SH-SY5Y (cell line): ENCODE data around the gene GAREM1.

ENCODE experiments used
- GATA2 ChIP-seq: IDR thresholded peaks from 2 replicates; pipeline ENCODE4 v1.6.1; 2011; ENCODE audit warnings: mild to moderate bottlenecking, low read depth, low read length
- GATA3 ChIP-seq: IDR thresholded peaks from 2 replicates; pipeline ENCODE4 v1.6.1; 2011; ENCODE audit warnings: low read depth, mild to moderate bottlenecking, low read length, moderate library complexity

The GAREM1 gene

GRCh38 chr18:32372047-32372380 lies 98.7 kb downstream of the GAREM1 start:
- no peak for TF ChIP-seq GATA2
- TF ChIP-seq GATA3 = no peak

- TF ChIP-seq GATA2 = no peak
- TF ChIP-seq GATA3 = no peak
These were observed 99.3 kb downstream of the GAREM1 start for GRCh38 chr18:32371384-32371783.

- TF ChIP-seq GATA2 = no peak
- TF ChIP-seq GATA3 = no peak
These were observed 101.7 kb downstream of the GAREM1 start for GRCh38 chr18:32368991-32369390.

GRCh38 chr18:32368170-32368569 lies 102.5 kb downstream of the GAREM1 start:
- TF ChIP-seq GATA3 (no peak), GATA2 (no peak)

- no peak for TF ChIP-seq GATA2
- TF ChIP-seq GATA3 = no peak
These were observed 103.8 kb downstream of the GAREM1 start for GRCh38 chr18:32366586-32367538.

GRCh38 chr18:32362484-32362883 lies 108.2 kb downstream of the GAREM1 start:
- TF ChIP-seq GATA2 (no peak), GATA3 (no peak)

- TF ChIP-seq GATA2 (no peak), GATA3 (no peak)
These were observed 109.9 kb downstream of the GAREM1 start for GRCh38 chr18:32360682-32361345.

- no peak for TF ChIP-seq GATA2
- no peak for TF ChIP-seq GATA3
These were observed 112.2 kb downstream of the GAREM1 start for GRCh38 chr18:32358529-32358928.

- TF ChIP-seq GATA3 (no peak), GATA2 (no peak)
These were observed 112.6 kb downstream of the GAREM1 start for GRCh38 chr18:32358075-32358474.

- no peak for TF ChIP-seq GATA2
- no peak for TF ChIP-seq GATA3
These were observed 114.8 kb downstream of the GAREM1 start for GRCh38 chr18:32355896-32356295.

GRCh38 chr18:32354518-32354917 lies 116.2 kb downstream of the GAREM1 start:
- no peak for TF ChIP-seq GATA2
- no peak for TF ChIP-seq GATA3

- TF ChIP-seq GATA2 (no peak), GATA3 (no peak)
These were observed 117.4 kb downstream of the GAREM1 start for GRCh38 chr18:32353257-32353656.

GRCh38 chr18:32351032-32351431 lies 119.7 kb downstream of the GAREM1 start:
- no peak for TF ChIP-seq GATA2
- TF ChIP-seq GATA3 = no peak

GRCh38 chr18:32349728-32350395 lies 120.8 kb downstream of the GAREM1 start:
- TF ChIP-seq GATA3 (no peak), GATA2 (no peak)
